ENCODE measurements around the gene TTLL11. TPM values are rescaled to one million over a fixed set of nuclear protein-coding genes. Genes with fewer than 3 reads are reported as not detected.

Gene TTLL11
- total RNA-seq, 1 experiment from 2014 or later = 1.5 TPM

DNA sequence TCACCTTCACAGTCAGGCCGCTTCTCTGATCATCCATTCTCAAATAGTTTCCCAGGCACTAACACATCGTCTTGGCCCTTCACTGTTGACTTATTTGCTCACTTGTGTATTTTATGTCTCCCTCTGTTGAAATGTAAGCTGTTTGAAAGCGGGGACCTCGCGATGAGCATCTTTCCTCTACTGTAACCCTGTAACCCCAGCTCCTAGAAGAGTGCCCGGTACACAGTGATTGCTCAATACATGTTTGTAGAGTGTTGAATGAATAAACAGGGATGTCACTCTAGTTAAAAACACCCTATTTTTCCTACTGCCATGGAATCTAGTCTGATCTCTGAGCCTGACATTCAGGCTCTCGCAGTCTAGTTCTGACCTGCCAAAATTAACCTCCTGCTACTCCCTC lies 150.8 kb downstream of the TTLL11 start:
- H3K79me2 ChIP-seq (ENCODE audit: insufficient read depth, low read length) = no peaks in the 10 kb centered on the region
- no peak overlapping the region for H3K4me2 ChIP-seq (ENCODE audit: insufficient read depth, insufficient read length, low read length)
- H4K20me1 ChIP-seq (ENCODE audit: control insufficient read depth, insufficient read depth, insufficient read length) = no peaks in the 10 kb centered on the region
- H2BK5ac ChIP-seq (ENCODE audit: insufficient read length, low read length) = no peak overlapping the region
- no peak overlapping the region for H3K14ac ChIP-seq (ENCODE audit: insufficient read depth, low read length)
- H3T11ph ChIP-seq (ENCODE audit: low read length) = no peak overlapping the region
- H3K9me3 Mint-ChIP-seq = no peaks in the 10 kb centered on the region
- no peak overlapping the region for H3K23ac ChIP-seq (ENCODE audit: insufficient read length, low read depth, low read length)
- peaks cover 8 to 16% of the 10 kb centered on the region in 2 experiments for H3K4me1 Mint-ChIP-seq
- no peaks in the 10 kb centered on the region for H3K23me2 ChIP-seq (ENCODE audit: insufficient read length, low read depth, low read length, poor library complexity, severe bottlenecking)
- H3K4ac ChIP-seq (ENCODE audit: low read depth, low read length) = no peak overlapping the region
- H2AK5ac ChIP-seq (ENCODE audit: insufficient read length, low read length) = no peak overlapping the region
- no peak overlapping the region for H3K9ac ChIP-seq (ENCODE audit: extremely low read depth, insufficient read length, low read length)
- no peak overlapping the region for H3K18ac ChIP-seq (ENCODE audit: insufficient read length, low read depth, low read length)
- H3K4me3 Mint-ChIP-seq = no peak overlapping the region
- H3K56ac ChIP-seq (ENCODE audit: insufficient read length, low read depth, low read length) = no peak overlapping the region
- H3K27ac Mint-ChIP-seq = no peak overlapping the region
- H3K4me1 ChIP-seq (ENCODE audit: insufficient read depth, low read length) = peaks cover 2% of the 10 kb centered on the region; the same call in 1 of the 2 replicates
- no peak overlapping the region for H3K27ac ChIP-seq (ENCODE audit: insufficient read length, low read depth, low read length)
- no peak overlapping the region for H2BK12ac ChIP-seq (ENCODE audit: insufficient read length, low read depth, low read length)
- no peak overlapping the region for H4K8ac ChIP-seq (replicated peaks; ENCODE audit: insufficient read length, low read depth, low read length)
- no peaks in the 10 kb centered on the region for H3K79me1 ChIP-seq (ENCODE audit: insufficient read depth, low read depth, low read length, poor library complexity, severe bottlenecking)
- no peak overlapping the region for H2BK15ac ChIP-seq (ENCODE audit: low read depth, low read length)
- TF ChIP-seq, protein P1, sequence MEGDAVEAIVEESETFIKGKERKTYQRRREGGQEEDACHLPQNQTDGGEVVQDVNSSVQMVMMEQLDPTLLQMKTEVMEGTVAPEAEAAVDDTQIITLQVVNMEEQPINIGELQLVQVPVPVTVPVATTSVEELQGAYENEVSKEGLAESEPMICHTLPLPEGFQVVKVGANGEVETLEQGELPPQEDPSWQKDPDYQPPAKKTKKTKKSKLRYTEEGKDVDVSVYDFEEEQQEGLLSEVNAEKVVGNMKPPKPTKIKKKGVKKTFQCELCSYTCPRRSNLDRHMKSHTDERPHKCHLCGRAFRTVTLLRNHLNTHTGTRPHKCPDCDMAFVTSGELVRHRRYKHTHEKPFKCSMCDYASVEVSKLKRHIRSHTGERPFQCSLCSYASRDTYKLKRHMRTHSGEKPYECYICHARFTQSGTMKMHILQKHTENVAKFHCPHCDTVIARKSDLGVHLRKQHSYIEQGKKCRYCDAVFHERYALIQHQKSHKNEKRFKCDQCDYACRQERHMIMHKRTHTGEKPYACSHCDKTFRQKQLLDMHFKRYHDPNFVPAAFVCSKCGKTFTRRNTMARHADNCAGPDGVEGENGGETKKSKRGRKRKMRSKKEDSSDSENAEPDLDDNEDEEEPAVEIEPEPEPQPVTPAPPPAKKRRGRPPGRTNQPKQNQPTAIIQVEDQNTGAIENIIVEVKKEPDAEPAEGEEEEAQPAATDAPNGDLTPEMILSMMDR (conservative IDR thresholded peaks at IDR 0.05) = no peak
- H2BK20ac ChIP-seq (ENCODE audit: low read depth, low read length, poor library complexity, severe bottlenecking) = no peak overlapping the region
- no peak overlapping the region for H2AFZ ChIP-seq (ENCODE audit: low read length)
- H2BK120ac ChIP-seq (ENCODE audit: low read depth, low read length, poor library complexity, severe bottlenecking) = no peak overlapping the region
- WGBS (ENCODE audit: extremely low coverage, insufficient read length, low lambda C conversion rate) = no CpG with 5 or more reads among the region's 7 CpGs
- H4K5ac ChIP-seq (ENCODE audit: insufficient read length, low read depth, low read length) = no peak overlapping the region
- no peak for DNase-seq
- H3K36me3 Mint-ChIP-seq (ENCODE audit: insufficient read depth in 1 of 3, low read depth in 3 of 3) = no peaks in the 10 kb centered on the region
- H4K91ac ChIP-seq (ENCODE audit: insufficient read length, low read depth, low read length) = no peak overlapping the region
- no peaks in the 10 kb centered on the region for H3K27me3 ChIP-seq (ENCODE audit: insufficient read depth, low read length)
- H3K9me3 ChIP-seq (ENCODE audit: control insufficient read depth, low read depth, low read length) = no peaks in the 10 kb centered on the region
- no peaks in the 10 kb centered on the region for H3K27me3 Mint-ChIP-seq (ENCODE audit: low read depth)

All from H9 (cell line).